ENCODE results near the gene MAJIN.
"Not testable (repeated sequence)": the region's sequence is repeated elsewhere in the genome, so short reads cannot be mapped to it uniquely, and the experiment has no call there.

The MAJIN gene

GRCh38 chr11:64971421-64972233, at the start of gene MAJIN:
MAJIN (minus strand) TSS chr11:64972108; CDS start chr11:64959405, 12,703 bp downstream.
- in situ Hi-C loops (cut with MboI; ENCODE audit: low sequenced_read_pairs), result no loop called here

GRCh38 chr11:65021509-65021908, 49.6 kb upstream of the MAJIN start:
- in situ Hi-C loops (cut with MboI; ENCODE audit: low sequenced_read_pairs), result no loop called here

DNA sequence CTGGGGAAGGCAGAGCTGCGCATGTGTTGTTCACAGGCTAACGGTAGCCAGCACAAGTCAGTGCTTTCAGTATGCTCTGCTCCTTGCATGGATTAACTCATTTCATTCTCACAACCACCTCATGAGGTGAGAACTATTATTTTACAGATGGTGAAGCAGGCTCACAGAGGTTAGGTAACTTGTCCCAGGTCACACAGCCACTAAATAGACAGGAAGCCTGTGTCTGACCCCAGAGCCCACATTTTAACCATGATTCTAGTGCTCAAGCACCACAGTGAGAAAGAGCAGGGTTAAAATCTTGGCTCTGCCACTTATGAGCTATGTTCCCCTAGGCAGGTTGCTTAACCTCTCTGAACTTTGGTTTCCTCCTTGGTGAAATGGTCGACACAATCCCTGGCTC, 49.1 kb upstream of the MAJIN start:
- in situ Hi-C loops (cut with MboI; ENCODE audit: low sequenced_read_pairs), result no loop called here

DNA sequence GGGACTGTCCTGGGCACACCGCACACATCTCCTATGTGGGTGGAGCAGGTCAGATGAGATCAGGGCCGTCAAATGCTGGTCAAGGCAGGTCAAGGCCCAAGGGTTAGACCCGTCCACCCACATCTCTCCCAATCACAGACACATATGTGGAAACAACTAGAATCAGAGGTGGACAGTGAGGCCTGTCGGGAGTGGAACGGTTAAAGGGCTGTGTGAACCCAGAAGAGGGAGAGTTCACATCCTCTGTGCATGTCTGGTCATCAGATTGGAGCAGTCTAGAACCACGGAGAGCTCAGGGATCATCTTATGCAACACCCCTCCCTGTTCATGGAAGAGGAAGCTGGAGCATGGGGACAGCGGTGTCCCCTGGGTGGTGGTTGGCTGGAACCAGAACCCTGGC, 47.9 kb upstream of the MAJIN start:
- in situ Hi-C loops (cut with MboI; ENCODE audit: low sequenced_read_pairs), result no loop called here

- in situ Hi-C loops (cut with MboI; ENCODE audit: low sequenced_read_pairs), result no loop called here
Measured at GRCh38 chr11:65017937-65018336, 46.0 kb upstream of the MAJIN start.

GRCh38 chr11:65016705-65017104, 44.8 kb upstream of the MAJIN start:
- in situ Hi-C loops (cut with MboI; ENCODE audit: low sequenced_read_pairs), result no loop called here

DNA sequence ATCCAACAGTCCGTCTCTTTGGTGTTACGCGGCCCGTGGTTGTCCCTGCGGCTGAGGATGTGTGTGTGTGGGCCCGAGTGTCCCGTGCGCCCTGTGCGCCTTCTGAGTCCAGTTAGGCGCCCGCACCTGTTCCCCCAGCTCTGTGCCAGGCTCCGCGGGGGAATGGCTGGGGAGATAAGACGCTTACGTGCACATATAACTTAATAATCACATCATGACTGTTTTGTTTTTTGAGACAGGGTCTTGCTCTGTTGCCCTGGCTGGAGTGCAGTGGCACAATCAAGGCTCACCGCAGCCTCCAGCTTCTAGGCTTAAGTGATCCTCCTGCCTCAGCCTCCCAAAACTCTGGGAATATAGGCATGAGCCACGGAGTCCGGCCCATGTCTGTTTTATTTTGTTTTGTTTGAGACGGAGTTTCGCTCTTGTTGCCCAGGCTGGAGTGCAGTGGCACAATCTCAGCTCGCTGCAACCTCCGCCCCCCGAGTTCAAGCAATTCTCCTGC, 42.9 kb upstream of the MAJIN start:
- in situ Hi-C loops (cut with MboI; ENCODE audit: low sequenced_read_pairs), result no loop called here

DNA sequence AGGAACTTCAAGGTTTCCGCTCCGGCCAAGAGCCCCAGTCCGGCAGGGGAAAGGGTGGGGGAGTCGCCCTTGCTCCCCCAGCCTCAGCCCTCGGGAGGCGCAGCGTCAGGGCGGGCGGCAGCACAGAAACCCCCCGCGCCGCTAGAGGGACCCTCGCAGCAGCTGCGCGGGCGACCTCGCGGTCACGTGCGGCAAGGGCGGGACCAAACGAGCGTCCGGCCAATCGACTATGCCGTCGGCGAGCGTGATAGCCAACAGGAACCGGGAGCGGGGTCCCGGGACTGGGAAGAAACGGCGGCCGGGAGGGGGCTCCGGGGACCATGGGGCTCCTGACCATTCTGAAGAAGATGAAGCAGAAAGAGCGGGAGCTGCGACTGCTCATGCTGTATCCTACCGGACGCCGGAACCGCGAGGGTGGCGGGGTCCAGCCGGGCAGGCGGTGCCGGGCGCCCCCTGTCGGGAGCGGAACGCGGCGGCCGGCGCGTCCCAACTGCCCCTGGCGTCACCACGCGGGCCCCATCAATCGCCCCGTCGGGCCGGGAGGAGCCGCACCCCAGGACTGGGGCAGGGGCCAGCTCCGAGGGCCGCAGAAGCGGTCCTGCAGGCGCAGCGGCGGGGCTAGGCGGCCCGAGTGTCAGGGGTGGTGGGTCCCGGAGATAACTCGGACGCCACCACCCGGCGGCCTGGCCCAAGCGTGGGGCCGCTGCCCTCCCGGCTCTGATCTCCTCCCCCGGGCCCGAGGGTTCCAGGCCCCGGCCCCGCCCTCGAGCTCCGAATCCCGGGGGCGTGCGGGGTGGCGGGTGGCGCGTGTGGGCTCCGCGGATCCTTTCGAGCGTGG, 42.2 kb upstream of the MAJIN start, which contains the start of gene ARL2:
TSS of gene ARL2 (plus strand) at position 273 of the 838 bp plus-strand sequence. CDS start at position 321, 48 bp downstream.
- in situ Hi-C loops (cut with MboI; ENCODE audit: low sequenced_read_pairs), result no loop called here

- in situ Hi-C loops (cut with MboI; ENCODE audit: low sequenced_read_pairs), result no loop called here
Measured at GRCh38 chr11:65013130-65013887, 41.4 kb upstream of the MAJIN start.

GRCh38 chr11:65008873-65009272, 37.0 kb upstream of the MAJIN start:
- in situ Hi-C loops (cut with MboI; ENCODE audit: low sequenced_read_pairs), result no loop called here

DNA sequence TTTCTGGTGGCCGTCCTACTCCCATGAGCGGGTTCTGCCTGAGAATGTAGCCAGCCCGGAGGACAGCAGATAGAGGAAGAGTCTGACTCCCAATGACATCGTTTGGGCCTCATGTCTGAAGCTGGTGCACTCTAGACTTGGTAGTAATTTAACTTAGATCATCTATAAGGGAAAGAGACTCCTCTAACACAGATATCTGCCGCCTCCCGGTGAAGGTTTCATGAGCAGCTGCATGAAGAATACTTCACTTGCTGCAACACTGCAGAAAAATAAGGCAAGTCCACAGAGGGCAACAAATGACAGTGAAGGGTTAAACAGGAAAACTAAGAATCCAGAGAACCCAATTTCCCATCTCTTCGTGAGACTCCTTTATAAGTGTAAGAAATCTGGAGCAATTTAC, 36.1 kb upstream of the MAJIN start:
- in situ Hi-C loops (cut with MboI; ENCODE audit: low sequenced_read_pairs), result no loop called here

DNA sequence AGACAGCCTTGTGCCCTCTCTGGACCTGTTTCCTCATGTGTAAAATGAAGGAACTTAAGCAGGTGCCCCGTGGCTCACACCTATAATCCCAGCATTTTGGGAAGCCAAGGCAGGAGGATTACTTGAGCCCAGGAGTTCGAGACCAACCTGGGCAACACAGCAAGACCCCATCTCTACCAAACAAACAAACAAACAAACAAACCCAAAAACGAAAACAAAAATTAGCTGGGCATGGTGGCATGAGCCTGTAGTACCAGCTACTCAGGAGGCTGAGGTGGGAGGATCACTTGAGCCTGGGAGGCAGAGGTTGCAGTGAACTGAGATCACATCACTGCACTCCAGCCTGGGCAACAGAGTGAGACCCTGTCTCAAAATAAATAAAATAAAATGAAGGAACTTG, 32.1 kb upstream of the MAJIN start:
- in situ Hi-C loops (cut with MboI; ENCODE audit: low sequenced_read_pairs), result not testable (repeated sequence)

DNA sequence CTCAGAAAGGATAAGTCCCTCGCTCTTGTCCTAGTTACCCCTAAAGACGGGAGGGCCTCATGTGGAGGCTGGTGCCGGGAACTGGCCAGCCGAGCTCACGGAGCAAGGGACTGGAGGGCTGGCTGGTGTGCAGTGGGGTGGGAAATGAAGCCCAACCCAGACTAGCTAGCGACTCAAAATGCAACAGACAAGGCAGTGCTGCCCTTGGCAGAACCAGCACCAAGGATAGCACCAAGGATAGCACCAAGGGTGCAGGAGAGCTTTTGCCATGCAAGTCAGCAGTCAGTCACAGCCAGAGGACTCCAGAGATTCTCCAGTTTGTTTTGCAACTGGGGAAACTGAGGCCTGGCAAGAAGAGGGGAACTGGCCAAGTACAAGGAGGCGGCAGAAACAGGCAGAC, 31.4 kb upstream of the MAJIN start:
- in situ Hi-C loops (cut with MboI; ENCODE audit: low sequenced_read_pairs), result no loop called here

- in situ Hi-C loops (cut with MboI; ENCODE audit: low sequenced_read_pairs), result no loop called here
Measured at GRCh38 chr11:65002706-65003105, 30.8 kb upstream of the MAJIN start.

DNA sequence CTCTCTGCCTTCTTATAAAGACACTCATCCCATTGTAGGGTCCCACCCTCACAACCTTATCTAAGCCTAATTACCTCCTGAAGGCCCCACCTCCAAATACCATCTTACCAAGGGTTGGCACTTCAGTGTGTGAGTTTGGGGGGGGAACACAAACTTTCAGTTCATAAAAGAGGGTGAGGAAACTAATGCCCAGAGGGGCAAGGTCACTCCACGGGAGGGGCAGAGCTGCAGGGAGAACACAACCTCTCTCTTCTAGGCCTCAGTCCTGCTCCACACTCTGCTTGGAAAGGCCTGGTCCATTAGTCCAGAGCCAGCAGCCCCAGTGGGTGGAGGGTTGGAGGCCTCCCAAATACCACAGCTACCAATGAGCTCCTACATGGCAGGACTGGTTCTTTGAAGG, 27.6 kb upstream of the MAJIN start:
- in situ Hi-C loops (cut with MboI; ENCODE audit: low sequenced_read_pairs), result no loop called here

- in situ Hi-C loops (cut with MboI; ENCODE audit: low sequenced_read_pairs), result no loop called here
Measured at GRCh38 chr11:64998690-64999431, 27.0 kb upstream of the MAJIN start.

- in situ Hi-C loops (cut with MboI; ENCODE audit: low sequenced_read_pairs), result no loop called here
Measured at GRCh38 chr11:64998141-64998540, 26.2 kb upstream of the MAJIN start.

DNA sequence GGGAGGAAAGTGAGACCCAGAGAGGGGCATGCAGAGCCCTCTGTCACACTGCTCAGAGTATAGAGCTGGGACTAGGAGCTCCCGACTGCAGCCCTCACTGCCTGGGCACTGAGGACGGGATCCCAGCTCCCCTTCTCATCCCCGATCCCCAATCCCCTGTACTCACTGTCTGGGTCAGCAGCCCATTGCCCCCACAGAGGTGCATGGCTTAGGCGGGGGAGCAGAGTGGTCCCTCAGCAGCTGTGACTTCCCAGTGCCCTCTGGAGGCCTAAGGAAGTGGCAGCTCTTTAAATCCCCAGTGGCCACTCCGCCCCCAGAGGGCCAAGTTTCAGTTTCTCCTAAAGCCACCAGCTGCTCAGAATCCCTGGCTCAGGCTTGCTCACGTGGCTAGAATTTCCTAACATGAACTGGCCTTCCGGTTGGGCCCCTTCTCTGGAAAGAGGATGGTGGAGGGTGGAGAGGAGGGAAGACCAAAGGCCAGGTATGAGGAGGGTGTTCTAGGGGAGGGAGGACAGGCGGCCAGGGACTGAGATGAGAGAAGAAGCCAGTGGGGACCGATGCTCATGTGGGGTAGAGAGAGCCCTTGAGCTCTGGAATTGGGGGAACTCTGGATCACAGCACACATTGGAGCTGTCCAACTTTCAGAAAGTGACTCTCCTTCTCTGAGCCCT, 24.9 kb upstream of the MAJIN start, which contains the start of gene BATF2:
TSS of gene BATF2 (minus strand) at position 262 of the 671 bp plus-strand sequence. CDS start at position 205, 57 bp downstream.
- in situ Hi-C loops (cut with MboI; ENCODE audit: low sequenced_read_pairs), result no loop called here

DNA sequence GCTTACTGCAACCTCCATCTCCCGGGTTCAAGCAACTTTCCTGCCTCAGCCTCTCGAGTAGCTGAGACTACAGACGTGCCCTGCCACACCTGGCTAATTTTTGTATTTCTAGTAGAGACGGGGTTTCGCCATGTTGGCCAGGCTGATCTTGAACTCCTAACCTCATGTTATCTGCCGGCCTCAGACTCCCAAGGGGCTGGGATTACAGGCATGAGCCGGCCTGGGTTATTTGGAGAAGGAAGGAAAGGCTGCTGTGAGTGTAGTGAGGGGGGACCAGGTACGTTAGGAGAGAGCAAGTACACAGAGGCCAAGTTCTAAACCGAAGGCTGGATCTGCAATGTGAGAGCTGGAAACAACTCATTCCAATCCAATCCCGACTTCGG, 24.4 kb upstream of the MAJIN start:
- in situ Hi-C loops (cut with MboI; ENCODE audit: low sequenced_read_pairs), result no loop called here

DNA sequence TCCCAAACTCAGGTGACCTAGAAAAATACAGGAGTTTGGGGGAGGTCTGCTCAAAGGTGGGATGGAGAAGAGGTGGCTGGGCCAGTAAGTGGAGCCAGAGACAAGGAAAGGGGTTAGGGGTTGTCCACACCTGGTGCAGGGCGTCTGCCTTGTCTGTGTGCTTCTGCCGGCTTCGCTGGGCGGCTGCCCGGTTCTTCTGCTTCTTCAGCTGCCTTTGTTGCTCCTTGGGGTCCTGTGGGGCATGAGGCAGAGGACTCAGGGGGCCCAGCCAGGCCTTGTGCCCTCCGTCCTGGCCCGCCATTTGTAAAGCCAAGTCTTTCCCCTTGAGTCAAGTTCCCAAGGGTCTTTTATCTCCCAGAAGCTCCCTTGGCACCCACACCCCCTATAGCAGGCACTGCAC, 22.4 kb upstream of the MAJIN start:
- in situ Hi-C loops (cut with MboI; ENCODE audit: low sequenced_read_pairs), result no loop called here
